SK-N-SH (cell line): ENCODE data around the gene GGCX.

Source experiments
- CTCF ChIP-seq: fragments of 200-600 bp; sonication (generic); IDR thresholded peaks from 2 replicates; pipeline ENCODE4 v1.6.1; 2017; ENCODE audit warnings: antibody characterized with exemption, mild to moderate bottlenecking, moderate library complexity
- JUND ChIP-seq: IDR thresholded peaks from 2 replicates; pipeline ENCODE4 v1.4.0; 2012
- MAX ChIP-seq: IDR thresholded peaks from 2 replicates; pipeline ENCODE4 v1.4.0; 2012; ENCODE audit warnings: low read depth
- MXI1 ChIP-seq: IDR thresholded peaks from 2 replicates; pipeline ENCODE4 v1.6.1; 2012; ENCODE audit warnings: mild to moderate bottlenecking, low read depth, low read length, improper control_type of control experiment
- REST ChIP-seq: IDR thresholded peaks from 2 replicates; pipeline ENCODE4 v1.6.1; 2012; ENCODE audit warnings: mild to moderate bottlenecking, low read depth, low read length, moderate library complexity
- TCF12 ChIP-seq: IDR thresholded peaks from 2 replicates; pipeline ENCODE4 v1.4.0; 2012
- USF2 ChIP-seq: fragments of 150-350 bp; IDR thresholded peaks from 2 replicates; pipeline ENCODE4 v1.6.1; 2017; ENCODE audit warnings: antibody characterized with exemption, low read length, low read depth, borderline replicate concordance
- YY1 ChIP-seq: IDR thresholded peaks from 2 replicates; pipeline ENCODE4 v1.4.0; 2012; ENCODE audit warnings: low read depth, mild to moderate bottlenecking

GRCh38 chr2:85527787-85528186, 33.5 kb downstream of the GGCX start:
- no peak for TF ChIP-seq CTCF
- no peak for TF ChIP-seq JUND
- TF ChIP-seq MAX = no peak
- no peak for TF ChIP-seq REST
- no peak for TF ChIP-seq TCF12
- no peak for TF ChIP-seq YY1
- no peak for TF ChIP-seq MXI1
- no peak for TF ChIP-seq USF2
